ENCODE results near the gene RBMS1.
"Not testable (repeated sequence)": the region's sequence is repeated elsewhere in the genome, so short reads cannot be mapped to it uniquely, and the experiment has no call there.

RBMS1 gene

DNA sequence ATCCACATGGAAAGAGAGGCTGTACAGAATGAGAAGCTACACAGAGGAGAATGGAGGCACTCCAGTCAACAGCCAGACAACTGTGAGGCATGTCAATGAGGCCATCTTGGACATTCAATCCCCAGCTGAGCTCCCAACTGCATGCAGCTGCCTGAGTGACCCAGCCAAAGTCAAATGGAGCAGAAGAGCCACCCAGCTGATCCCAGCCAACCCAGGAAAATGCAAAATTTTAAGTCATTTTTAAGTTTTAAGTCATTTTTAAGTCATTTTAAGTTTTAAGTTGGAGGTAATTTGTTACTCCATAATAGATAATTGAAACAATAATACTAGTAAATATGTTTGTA, 63.6 kb downstream of the RBMS1 start:
- DNase-seq: no peak

DNA sequence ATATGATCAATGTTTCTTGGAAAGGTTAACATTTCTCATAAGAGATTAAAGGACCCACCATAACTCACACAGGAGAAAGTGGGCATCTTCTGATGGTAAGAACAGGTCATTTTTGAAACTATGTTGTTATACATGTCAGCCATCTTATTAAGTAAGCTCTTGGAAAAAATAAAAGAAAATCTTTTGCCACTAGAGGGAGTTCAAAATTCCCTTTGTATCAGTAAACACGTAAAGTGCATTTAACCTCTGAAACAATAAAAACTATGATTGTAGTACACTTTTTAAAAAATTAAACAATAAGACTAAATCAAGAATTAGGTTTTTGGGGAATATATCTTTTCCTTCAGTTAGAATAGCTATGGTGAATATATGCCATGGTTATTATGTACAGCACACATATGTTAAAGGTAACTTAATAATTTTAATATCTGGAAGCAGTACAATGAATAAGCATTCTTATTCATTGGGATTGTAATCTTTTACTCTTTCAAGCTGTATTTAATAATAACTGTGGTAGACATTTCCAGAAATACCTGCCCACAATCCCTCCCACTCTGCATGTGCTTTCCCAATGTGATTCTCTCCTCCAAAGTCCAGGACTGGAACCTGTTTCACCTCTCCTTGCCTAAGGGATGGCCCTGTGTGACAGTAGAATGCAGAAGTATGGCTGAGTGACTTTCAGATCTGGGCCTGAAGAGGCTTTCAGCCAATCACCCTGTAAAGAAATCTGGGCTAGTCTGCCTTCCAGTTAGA, 64.2 kb downstream of the RBMS1 start:
- peak; percentile 20 for DNase-seq

DNA sequence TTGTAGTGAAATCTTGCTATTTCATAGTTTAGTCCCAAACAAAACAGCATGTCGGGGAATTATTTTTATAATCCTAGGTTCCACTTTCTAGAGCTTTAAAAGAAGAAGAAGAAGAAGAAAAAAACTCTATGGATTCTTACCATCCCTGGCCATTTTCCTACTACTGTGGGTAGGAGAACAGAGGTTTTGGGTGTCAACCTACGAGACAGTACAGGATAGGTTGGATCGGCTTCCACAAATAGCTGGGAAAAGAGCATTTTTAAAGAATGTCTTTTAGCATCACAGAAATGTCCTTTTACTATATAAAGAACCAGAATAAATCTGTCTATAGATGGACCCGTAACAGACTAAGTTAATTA, 65.2 kb downstream of the RBMS1 start:
- no peak for DNase-seq

DNA sequence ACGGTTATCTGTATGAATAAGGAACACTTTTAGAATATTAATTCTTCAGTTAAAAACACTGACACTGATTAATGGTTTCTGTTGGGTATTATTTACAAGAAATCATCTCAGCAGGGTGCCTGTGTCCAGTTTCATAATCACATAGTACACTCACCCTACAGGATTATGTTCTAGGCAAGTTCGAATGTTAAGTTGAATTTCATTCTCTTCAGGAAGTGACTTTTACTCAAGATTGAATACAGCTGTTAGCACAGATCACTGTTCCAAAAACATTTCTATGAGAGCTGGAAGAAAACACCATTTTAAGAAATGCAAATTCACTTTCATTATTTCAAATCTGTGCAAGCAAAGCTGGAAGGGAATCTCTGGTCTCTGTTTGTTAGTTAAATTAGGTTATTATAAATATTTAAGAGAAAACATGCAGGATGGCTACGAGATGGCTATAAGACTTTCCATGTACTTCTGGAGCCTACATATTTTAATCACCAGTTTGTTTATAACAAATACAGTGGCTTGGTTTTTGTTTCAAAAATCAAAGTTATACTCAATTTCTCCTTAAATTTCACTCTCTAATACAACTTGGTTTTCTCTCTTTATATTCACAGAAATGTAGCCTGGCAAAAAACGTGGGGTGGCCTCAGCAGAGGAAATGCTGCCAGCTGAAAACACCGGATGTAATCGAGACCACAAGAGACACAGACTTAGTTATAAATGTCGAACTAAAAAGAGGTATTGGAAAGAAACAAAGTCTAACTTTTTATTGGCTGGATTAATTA, 65.8 kb downstream of the RBMS1 start:
- DNase-seq: no peak

- no peak for DNase-seq
These were observed 67.0 kb downstream of the RBMS1 start for GRCh38 chr2:160426604-160427003.

DNA sequence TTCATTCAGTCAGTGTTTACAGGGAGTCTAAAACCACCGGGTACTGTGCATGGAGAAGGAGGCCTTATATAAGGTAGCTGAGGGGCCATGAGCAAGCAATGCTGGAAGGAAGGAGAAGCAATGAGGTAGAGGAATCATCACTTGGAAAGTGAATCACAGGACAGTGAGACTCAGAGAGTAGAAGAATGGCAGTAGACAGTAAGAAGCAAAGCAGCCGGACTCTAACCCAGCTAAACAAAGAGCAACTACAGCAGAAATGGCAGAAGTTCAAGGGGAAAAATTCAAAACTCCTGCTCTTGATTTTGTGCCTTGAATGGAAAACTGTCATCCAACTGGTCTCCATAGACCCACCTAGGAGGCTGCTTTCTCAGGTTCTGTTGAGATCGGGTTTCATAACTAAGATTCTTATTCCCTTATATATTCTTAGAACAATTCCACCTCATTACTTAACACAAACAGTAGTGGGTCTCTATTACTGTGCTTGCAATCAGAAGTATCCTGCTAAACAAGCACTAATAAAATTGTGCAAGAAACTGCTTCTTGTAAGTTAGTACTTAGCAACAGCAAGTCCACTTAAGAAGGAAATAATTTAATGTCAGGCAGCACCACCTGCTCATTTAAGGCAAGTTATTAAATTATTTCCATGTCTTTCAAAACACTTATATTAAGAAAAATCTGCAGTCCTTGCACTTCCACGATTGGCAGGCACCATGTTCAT, 68.0 kb downstream of the RBMS1 start:
- no peak for DNase-seq

GRCh38 chr2:160423126-160423525, 70.5 kb downstream of the RBMS1 start:
- no peak for DNase-seq

DNA sequence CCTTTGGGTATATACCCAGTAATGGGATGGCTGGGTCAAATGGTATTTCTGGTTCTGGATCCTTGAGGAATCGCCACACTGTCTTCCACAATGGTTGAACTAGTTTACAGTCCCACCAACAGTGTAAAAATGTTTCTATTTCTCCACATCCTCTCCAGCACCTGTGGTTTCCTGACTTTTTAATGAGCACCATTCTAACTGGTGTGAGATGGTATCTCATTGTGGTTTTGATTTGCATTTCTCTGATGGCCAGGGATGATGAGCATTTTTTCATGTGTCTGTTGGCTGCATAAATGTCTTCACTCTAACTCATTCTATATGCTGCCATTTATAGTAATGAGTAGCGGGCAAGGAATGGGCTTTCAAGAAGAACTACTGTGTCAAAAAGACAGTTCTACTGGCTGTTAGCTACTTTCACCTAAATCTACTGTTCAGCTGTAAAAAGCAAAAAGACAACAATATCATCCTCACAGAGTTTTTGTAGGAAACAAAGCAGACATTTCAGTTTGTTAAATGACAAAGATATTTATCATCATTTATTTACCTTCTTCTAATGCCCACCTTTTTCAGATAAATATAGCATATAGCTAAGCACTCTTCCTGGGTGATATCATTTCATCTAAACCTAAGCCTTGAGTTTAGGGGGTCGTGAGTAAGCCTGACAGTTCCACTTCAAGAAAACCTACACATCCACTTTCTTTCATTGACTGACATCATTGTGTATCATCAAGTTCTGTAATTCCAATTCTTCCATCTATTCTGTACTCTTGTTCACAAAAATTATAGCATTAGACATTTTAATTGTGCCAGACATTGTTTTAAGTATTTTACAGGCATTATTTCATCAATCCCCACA, 71.7 kb downstream of the RBMS1 start:
- DNase-seq: not testable (repeated sequence)

DNA sequence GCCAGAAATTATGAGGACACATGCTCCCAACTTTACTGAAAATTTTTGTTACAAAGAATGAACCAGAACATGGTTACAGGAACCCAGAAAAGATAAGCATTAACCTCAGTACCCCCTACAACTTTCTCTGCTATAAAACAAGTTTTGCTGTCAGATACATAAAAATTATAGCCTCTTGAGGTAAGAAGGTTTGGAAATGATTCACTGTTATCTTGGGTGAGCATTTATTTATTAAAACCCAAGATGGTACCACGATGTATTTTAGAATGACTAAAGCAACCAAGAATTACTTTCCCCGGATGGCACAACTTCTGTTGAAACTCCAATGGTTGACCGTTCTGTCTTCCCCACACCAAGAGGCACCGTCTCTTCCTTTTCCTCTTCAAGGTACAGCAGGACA, 72.9 kb downstream of the RBMS1 start:
- no peak for DNase-seq

GRCh38 chr2:160419776-160420505, 73.7 kb downstream of the RBMS1 start:
- DNase-seq: no peak

GRCh38 chr2:160418853-160419252, 74.8 kb downstream of the RBMS1 start:
- no peak for DNase-seq

- no peak for DNase-seq
These were observed 75.2 kb downstream of the RBMS1 start for GRCh38 chr2:160418398-160418765.

- no peak for DNase-seq
These were observed 75.7 kb downstream of the RBMS1 start for GRCh38 chr2:160417745-160418397.

DNA sequence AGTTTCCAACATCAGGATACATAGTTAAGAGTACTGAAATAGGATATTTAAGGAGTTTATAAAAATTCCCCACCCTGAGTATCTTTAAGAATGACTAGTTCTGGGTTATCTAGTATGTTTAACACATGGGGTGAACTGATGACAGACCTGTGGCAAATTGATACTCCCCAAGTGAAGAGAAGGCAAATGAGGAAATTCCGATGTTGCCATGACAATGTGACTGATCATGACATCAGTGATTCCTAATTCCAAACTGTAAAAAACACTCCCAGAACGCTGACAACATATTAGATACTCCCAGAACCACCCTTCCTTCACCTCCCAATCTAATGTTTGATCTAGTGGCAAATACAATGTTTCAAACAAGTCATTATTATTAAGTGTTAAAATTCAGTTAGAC, 77.6 kb downstream of the RBMS1 start:
- no peak for DNase-seq

GRCh38 chr2:160411955-160412354, 81.7 kb downstream of the RBMS1 start:
- no peak for DNase-seq

GRCh38 chr2:160411167-160411566, 82.4 kb downstream of the RBMS1 start:
- DNase-seq: no peak

- DNase-seq: no peak
These were observed 84.1 kb downstream of the RBMS1 start for GRCh38 chr2:160409480-160409879.

DNA sequence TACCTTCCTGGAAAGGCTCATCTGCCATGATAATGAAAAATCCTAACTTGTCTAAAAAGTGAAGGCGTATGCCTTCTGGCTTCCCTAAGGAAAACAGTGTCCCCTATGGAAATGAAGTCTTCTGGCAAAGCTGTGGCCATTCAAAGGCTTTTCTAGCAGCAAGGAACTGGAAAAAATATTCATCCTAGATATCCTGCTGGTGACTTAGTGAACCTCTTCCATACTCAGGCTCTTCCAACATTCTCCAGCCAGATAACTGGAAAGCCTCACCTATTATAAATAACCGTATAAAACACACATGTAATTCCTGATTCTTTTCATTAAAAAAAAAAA, 84.7 kb downstream of the RBMS1 start:
- no peak for DNase-seq

- no peak for DNase-seq
These were observed 85.2 kb downstream of the RBMS1 start for GRCh38 chr2:160408173-160408958.

GRCh38 chr2:160407393-160408172, 86.0 kb downstream of the RBMS1 start:
- no peak for DNase-seq
